Liver (tissue), 9 donors: ENCODE data around the gene CNTD1. TPM values are rescaled to one million over a fixed set of nuclear protein-coding genes. Genes with fewer than 3 reads are reported as not detected.

Experiments
- DNase-seq: peaks from one replicate; pipeline ENCODE4 v3.0.0-alpha.2; 2017; ENCODE audit warnings: low spot score
- H3K27ac ChIP-seq, 2 donors: one replicate each; pipeline ENCODE4 v1.7.0; 2013; ENCODE audit warnings: inconsistent platforms in 2 of 2, low read length in 2 of 2, control low read depth in 1 of 2, low read depth in 1 of 2, mild to moderate bottlenecking in 1 of 2
- H3K27me3 ChIP-seq, 4 donors: one replicate each; pipeline versions ENCODE4 v1.6.1 to v1.7.0; 2013; ENCODE audit warnings: low read length in 3 of 4, inconsistent platforms in 1 of 4, mild to moderate bottlenecking in 1 of 4, moderate library complexity in 1 of 4; ENCODE audit not compliant: control insufficient read depth in 4 of 4, insufficient read depth in 4 of 4
- H3K36me3 ChIP-seq, 4 donors: one replicate each; pipeline versions ENCODE4 v1.6.1 to v1.7.0; 2013; ENCODE audit warnings: low read length in 3 of 4, mild to moderate bottlenecking in 3 of 4, low read depth in 1 of 4, moderate library complexity in 1 of 4; ENCODE audit not compliant: control insufficient read depth in 4 of 4, insufficient read depth in 3 of 4
- H3K4me1 ChIP-seq, 4 donors: one replicate each; pipeline versions ENCODE4 v1.6.1 to v1.7.0; 2013; ENCODE audit warnings: low read length in 3 of 4, mild to moderate bottlenecking in 3 of 4, moderate library complexity in 1 of 4; ENCODE audit not compliant: control insufficient read depth in 4 of 4, insufficient read depth in 4 of 4
- H3K4me3 ChIP-seq, 3 donors: one replicate each; pipeline versions ENCODE4 v1.6.1 to v1.7.0; 2013; ENCODE audit warnings: low read length in 3 of 3, control low read depth in 1 of 3, low read depth in 1 of 3, mild to moderate bottlenecking in 1 of 3
- H3K9ac ChIP-seq, 2 donors: one replicate each; pipeline ENCODE4 v1.7.0; 2013; ENCODE audit warnings: low read length in 2 of 2, mild to moderate bottlenecking in 2 of 2, moderate library complexity in 2 of 2, control low read depth in 1 of 2, low read depth in 1 of 2
- H3K9me3 ChIP-seq, 4 donors: one replicate each; pipeline versions ENCODE4 v1.6.1 to v1.7.0; 2013; ENCODE audit warnings: low read length in 3 of 4; ENCODE audit not compliant: control insufficient read depth in 4 of 4
- EGR1 ChIP-seq, 2 donors: IDR thresholded peaks; 2 replicates each; pipeline ENCODE4 v1.6.1; 2016 to 2018; ENCODE audit warnings: antibody characterized with exemption in 2 of 2, low read depth in 2 of 2
- FOXA1 ChIP-seq: IDR thresholded peaks from 2 replicates; pipeline ENCODE4 v1.6.1; 2016; ENCODE audit warnings: antibody characterized with exemption
- FOXA2 ChIP-seq: IDR thresholded peaks from 2 replicates; pipeline ENCODE4 v1.6.1; 2016; ENCODE audit warnings: antibody characterized with exemption
- GABPA ChIP-seq, 2 donors: IDR thresholded peaks in 1 of 2; conservative IDR thresholded peaks in 1 of 2; 2 replicates each; pipeline ENCODE4 v1.6.1; 2016; ENCODE audit warnings: antibody characterized with exemption in 2 of 2, mild to moderate bottlenecking in 1 of 2, moderate library complexity in 1 of 2
- HNF4A ChIP-seq, 2 donors: conservative IDR thresholded peaks; 2 replicates each; pipeline ENCODE4 v1.6.1; 2016; ENCODE audit warnings: antibody characterized with exemption in 2 of 2, mild to moderate bottlenecking in 2 of 2
- HNF4G ChIP-seq: IDR thresholded peaks from 2 replicates; pipeline ENCODE4 v1.6.1; 2016; ENCODE audit warnings: antibody characterized with exemption
- JUND ChIP-seq, 2 donors: IDR thresholded peaks; 2 replicates each; pipeline ENCODE4 v1.6.1; 2016; ENCODE audit warnings: antibody characterized with exemption in 2 of 2
- MAX ChIP-seq: IDR thresholded peaks from 2 replicates; pipeline ENCODE4 v1.6.1; 2016; ENCODE audit warnings: antibody characterized with exemption
- NR2F2 ChIP-seq: IDR thresholded peaks from 2 replicates; pipeline ENCODE4 v1.6.1; 2016; ENCODE audit warnings: antibody characterized with exemption
- RAD21 ChIP-seq, 2 donors: IDR thresholded peaks; 2 replicates each; pipeline ENCODE4 v1.6.1; 2016; ENCODE audit warnings: antibody characterized with exemption in 2 of 2, mild to moderate bottlenecking in 2 of 2
- REST ChIP-seq: IDR thresholded peaks from 2 replicates; pipeline ENCODE4 v1.6.1; 2016; ENCODE audit warnings: antibody characterized with exemption, mild to moderate bottlenecking
- RXRA ChIP-seq, 2 donors: IDR thresholded peaks; 2 replicates each; pipeline ENCODE4 v1.6.1; 2017 to 2018; ENCODE audit warnings: antibody characterized with exemption in 2 of 2, mild to moderate bottlenecking in 1 of 2
- SP1 ChIP-seq: IDR thresholded peaks from 2 replicates; pipeline ENCODE4 v1.6.1; 2018; ENCODE audit warnings: antibody characterized with exemption, mild to moderate bottlenecking
- YY1 ChIP-seq: IDR thresholded peaks from 2 replicates; pipeline ENCODE4 v1.6.1; 2016; ENCODE audit warnings: antibody characterized with exemption, mild to moderate bottlenecking
- WGBS: extraction: QIAGEN DNeasy Blood & Tissue Kit; methylation state at CpG from one replicate; pipeline ENCODE4 v1.1.7; 2013; 5-methylcytosine and 5-hydroxymethylcytosine counted together
- polyA plus RNA-seq, 2 donors: library from polyadenylated mRNA; stranded (reverse) in 1 of 2; unstranded in 1 of 2; fragments of 200-250 nt in 1 of 2; fragments of >200 nt in 1 of 2; fragmentation: Nextera tagmentation in 1 of 2; extraction: Ambion mirVana in 1 of 2; gene quantifications; one replicate each; pipeline versions ENCODE4 v1.2.1 to v1.2.3, GENCODE V29; 2013 to 2015
- total RNA-seq, 2 donors: library from RNA; depleted of rRNA; stranded (reverse); fragments of >200 nt; gene quantifications; one replicate each; pipeline ENCODE4 v1.2.3, GENCODE V29; 2014
- TF ChIP-seq, protein P1 (sequence below): fragments of 150-350 bp; IDR thresholded peaks from 2 replicates; pipeline ENCODE4 v1.5.1; 2017; ENCODE audit warnings: improper control_type of control experiment, low read depth, low read length; ENCODE audit not compliant: missing input control
- TF ChIP-seq, protein P2 (sequence below): IDR thresholded peaks from 2 replicates; pipeline ENCODE4 v1.6.1; 2016; ENCODE audit warnings: antibody characterized with exemption
- TF ChIP-seq, protein P3 (sequence below): IDR thresholded peaks from 2 replicates; pipeline ENCODE4 v1.6.1; 2016; ENCODE audit warnings: antibody characterized with exemption
- donor health status: healthy.
- donor health status: healthy.
- donor health status: healthy.
- donor health status: healthy.
- donor health status: healthy.

The CNTD1 gene
- total and polyA plus RNA-seq, 4 donors: 0.28 to 0.93 (median 0.89) TPM; not detected in 1

DNA sequence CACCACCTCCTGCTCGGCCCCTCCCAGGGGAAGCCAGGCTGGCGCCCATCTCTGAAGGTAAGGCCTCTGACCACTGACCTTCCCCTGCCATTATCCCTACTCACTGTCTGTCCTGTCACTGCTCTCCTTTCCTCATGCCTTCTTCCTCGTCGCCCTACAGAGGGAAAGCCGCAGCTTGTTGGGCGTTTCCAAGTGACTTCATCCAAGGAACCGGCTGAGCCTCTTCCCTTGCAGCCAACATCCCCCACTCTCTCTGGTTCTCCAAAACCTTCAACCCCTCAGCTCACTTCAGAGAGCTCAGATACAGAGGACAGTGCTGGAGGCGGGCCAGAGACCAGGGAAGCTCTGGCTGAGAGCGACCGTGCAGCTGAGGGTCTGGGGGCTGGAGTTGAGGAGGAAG lies 3.2 kb upstream of the CNTD1 start:
- 91% methylated on average over 10 of the region's 10 CpGs for WGBS
- Histone ChIP-seq H3K4me3 (no peak overlapping the region), H3K9ac (no peak overlapping the region), H3K9me3 (no peaks in the 10 kb centered on the region), H3K27me3 (no peaks in the 10 kb centered on the region), H3K4me1 (peaks cover 7 to 29% (median 18%) of the 10 kb centered on the region in 4 donors), H3K36me3 (peaks cover 0 to 2% (median under 1%) of the 10 kb centered on the region in 4 donors), H3K27ac (no peak overlapping the region)
- DNase-seq: no peak
- TF ChIP-seq FOXA2: no peak
- TF ChIP-seq HNF4G: no peak
- TF ChIP-seq FOXA1: no peak

GRCh38 chr17:42796066-42796758 lies 2.4 kb upstream of the CNTD1 start:
- DNase-seq: no peak
- Histone ChIP-seq H3K27ac (no peak overlapping the region), H3K36me3 (peaks cover 0 to 2% (median under 1%) of the 10 kb centered on the region in 4 donors), H3K4me3 (no peak overlapping the region), H3K4me1 (peaks cover 7 to 29% (median 18%) of the 10 kb centered on the region in 4 donors), H3K9ac (no peak overlapping the region), H3K9me3 (no peaks in the 10 kb centered on the region), H3K27me3 (no peaks in the 10 kb centered on the region)
- TF ChIP-seq HNF4A (conservative IDR thresholded peaks at IDR 0.05) (no peak), RXRA (IDR thresholded peaks at IDR 0.05) (no peak), GABPA (IDR thresholded peaks at IDR 0.05 in 1 of 2, conservative IDR thresholded peaks at IDR 0.05 in 1 of 2) (no peak), YY1 (no peak), NR2F2 (no peak), HNF4G (no peak), JUND (IDR thresholded peaks at IDR 0.05) (no peak), FOXA1 (no peak), RAD21 (IDR thresholded peaks at IDR 0.05) (no peak), EGR1 (IDR thresholded peaks at IDR 0.05; ENCODE audit: low read depth in 2 of 2) (no peak), SP1 (no peak), REST (no peak), FOXA2 (no peak), MAX (no peak)
- TF ChIP-seq, protein P1, sequence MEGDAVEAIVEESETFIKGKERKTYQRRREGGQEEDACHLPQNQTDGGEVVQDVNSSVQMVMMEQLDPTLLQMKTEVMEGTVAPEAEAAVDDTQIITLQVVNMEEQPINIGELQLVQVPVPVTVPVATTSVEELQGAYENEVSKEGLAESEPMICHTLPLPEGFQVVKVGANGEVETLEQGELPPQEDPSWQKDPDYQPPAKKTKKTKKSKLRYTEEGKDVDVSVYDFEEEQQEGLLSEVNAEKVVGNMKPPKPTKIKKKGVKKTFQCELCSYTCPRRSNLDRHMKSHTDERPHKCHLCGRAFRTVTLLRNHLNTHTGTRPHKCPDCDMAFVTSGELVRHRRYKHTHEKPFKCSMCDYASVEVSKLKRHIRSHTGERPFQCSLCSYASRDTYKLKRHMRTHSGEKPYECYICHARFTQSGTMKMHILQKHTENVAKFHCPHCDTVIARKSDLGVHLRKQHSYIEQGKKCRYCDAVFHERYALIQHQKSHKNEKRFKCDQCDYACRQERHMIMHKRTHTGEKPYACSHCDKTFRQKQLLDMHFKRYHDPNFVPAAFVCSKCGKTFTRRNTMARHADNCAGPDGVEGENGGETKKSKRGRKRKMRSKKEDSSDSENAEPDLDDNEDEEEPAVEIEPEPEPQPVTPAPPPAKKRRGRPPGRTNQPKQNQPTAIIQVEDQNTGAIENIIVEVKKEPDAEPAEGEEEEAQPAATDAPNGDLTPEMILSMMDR: no peak
- TF ChIP-seq, protein P2, sequence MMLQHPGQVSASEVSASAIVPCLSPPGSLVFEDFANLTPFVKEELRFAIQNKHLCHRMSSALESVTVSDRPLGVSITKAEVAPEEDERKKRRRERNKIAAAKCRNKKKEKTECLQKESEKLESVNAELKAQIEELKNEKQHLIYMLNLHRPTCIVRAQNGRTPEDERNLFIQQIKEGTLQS: no peak
- TF ChIP-seq, protein P3, sequence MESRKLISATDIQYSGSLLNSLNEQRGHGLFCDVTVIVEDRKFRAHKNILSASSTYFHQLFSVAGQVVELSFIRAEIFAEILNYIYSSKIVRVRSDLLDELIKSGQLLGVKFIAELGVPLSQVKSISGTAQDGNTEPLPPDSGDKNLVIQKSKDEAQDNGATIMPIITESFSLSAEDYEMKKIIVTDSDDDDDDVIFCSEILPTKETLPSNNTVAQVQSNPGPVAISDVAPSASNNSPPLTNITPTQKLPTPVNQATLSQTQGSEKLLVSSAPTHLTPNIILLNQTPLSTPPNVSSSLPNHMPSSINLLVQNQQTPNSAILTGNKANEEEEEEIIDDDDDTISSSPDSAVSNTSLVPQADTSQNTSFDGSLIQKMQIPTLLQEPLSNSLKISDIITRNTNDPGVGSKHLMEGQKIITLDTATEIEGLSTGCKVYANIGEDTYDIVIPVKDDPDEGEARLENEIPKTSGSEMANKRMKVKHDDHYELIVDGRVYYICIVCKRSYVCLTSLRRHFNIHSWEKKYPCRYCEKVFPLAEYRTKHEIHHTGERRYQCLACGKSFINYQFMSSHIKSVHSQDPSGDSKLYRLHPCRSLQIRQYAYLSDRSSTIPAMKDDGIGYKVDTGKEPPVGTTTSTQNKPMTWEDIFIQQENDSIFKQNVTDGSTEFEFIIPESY: no peak
- 93% methylated on average over 18 of the region's 18 CpGs for WGBS
